Activated CD4-positive, alpha-beta T cell treated with anti-CD3 and anti-CD28 coated beads, Interleukin-2, amount 10 ng/mL, durations not matched to agents 24 days and 14 days (primary cell): ENCODE measurements around the gene UNC119B. TPM values are rescaled to one million over a fixed set of nuclear protein-coding genes. Genes with fewer than 3 reads are reported as not detected.

Source experiments
- DNase-seq: peaks from one replicate; pipeline ENCODE4 v3.0.0; 2022
- H3K27ac Mint-ChIP-seq: one replicate; pipeline ENCODE4 v1.8.0; 2022; ENCODE audit warnings: mild to moderate bottlenecking, mixed read lengths
- H3K27me3 Mint-ChIP-seq: one replicate; pipeline ENCODE4 v1.8.0; 2022; ENCODE audit warnings: mixed read lengths
- H3K36me3 Mint-ChIP-seq: one replicate; pipeline ENCODE4 v1.8.0; 2022; ENCODE audit warnings: low read depth, mild to moderate bottlenecking, mixed read lengths
- H3K4me1 Mint-ChIP-seq: one replicate; pipeline ENCODE4 v1.8.0; 2021; ENCODE audit warnings: mixed read lengths
- H3K4me3 Mint-ChIP-seq: one replicate; pipeline ENCODE4 v1.8.0; 2022; ENCODE audit warnings: mild to moderate bottlenecking, moderate library complexity, mixed read lengths
- H3K9me3 Mint-ChIP-seq: one replicate; pipeline ENCODE4 v1.8.0; 2021; ENCODE audit warnings: mixed read lengths
- intact Hi-C: fragments of 100-400 bp; cut with micrococcal nuclease; formaldehyde crosslinking; loops from one replicate; pipeline ENCODE4 v1.15.1; 2023
- total RNA-seq: library from RNA; stranded (reverse); gene quantifications from 2 replicates; pipeline ENCODE4 v1.2.3, GENCODE V29; 2022

The UNC119B gene
- total RNA-seq, 1 donor from 2014 or later = 26.2 TPM

- H3K27me3 Mint-ChIP-seq = no peaks in the 10 kb centered on the region
- intact Hi-C loops = no loop called here
- H3K4me3 Mint-ChIP-seq = no peak overlapping the region
- DNase-seq = no peak
- H3K36me3 Mint-ChIP-seq = peaks cover 26% of the 10 kb centered on the region
- H3K27ac Mint-ChIP-seq = no peak overlapping the region
- H3K9me3 Mint-ChIP-seq = no peaks in the 10 kb centered on the region
- no peaks in the 10 kb centered on the region for H3K4me1 Mint-ChIP-seq
Measured at GRCh38 chr12:120763250-120763649, 53.0 kb downstream of the UNC119B start.

DNA sequence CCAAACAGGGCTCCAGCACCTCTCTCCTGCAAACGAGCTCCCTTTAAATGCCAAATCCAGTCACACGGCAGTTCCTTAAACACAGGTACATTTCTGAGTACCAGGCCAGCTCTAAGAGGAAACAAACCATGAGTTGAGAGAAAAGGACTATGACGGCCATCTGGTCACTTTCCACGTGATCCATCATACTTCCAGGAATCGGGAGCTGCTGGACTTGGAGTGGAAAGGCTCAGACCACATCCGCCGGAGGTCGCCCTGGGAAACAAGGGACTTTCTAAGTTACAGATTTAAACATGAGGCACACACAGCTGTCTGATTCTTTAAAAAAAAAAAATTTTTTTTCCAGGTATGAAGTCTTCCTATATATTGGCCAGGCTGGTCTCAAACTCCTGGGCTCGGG is 54.6 kb downstream of the UNC119B start:
- intact Hi-C loops = no loop called here
- DNase-seq = no peak
- H3K27me3 Mint-ChIP-seq = no peaks in the 10 kb centered on the region
- H3K27ac Mint-ChIP-seq = no peak overlapping the region
- peaks cover 29% of the 10 kb centered on the region for H3K36me3 Mint-ChIP-seq
- H3K4me1 Mint-ChIP-seq = no peaks in the 10 kb centered on the region
- H3K4me3 Mint-ChIP-seq = no peak overlapping the region
- no peaks in the 10 kb centered on the region for H3K9me3 Mint-ChIP-seq

GRCh38 chr12:120766566-120766965 is 56.3 kb downstream of the UNC119B start:
- Mint-ChIP-seq H3K9me3 (no peaks in the 10 kb centered on the region), H3K36me3 (peaks cover 22% of the 10 kb centered on the region), H3K27ac (no peak overlapping the region), H3K4me3 (no peak overlapping the region), H3K4me1 (peaks cover 4% of the 10 kb centered on the region), H3K27me3 (no peaks in the 10 kb centered on the region)
- DNase-seq = no peak
- intact Hi-C loops = no loop called here

DNA sequence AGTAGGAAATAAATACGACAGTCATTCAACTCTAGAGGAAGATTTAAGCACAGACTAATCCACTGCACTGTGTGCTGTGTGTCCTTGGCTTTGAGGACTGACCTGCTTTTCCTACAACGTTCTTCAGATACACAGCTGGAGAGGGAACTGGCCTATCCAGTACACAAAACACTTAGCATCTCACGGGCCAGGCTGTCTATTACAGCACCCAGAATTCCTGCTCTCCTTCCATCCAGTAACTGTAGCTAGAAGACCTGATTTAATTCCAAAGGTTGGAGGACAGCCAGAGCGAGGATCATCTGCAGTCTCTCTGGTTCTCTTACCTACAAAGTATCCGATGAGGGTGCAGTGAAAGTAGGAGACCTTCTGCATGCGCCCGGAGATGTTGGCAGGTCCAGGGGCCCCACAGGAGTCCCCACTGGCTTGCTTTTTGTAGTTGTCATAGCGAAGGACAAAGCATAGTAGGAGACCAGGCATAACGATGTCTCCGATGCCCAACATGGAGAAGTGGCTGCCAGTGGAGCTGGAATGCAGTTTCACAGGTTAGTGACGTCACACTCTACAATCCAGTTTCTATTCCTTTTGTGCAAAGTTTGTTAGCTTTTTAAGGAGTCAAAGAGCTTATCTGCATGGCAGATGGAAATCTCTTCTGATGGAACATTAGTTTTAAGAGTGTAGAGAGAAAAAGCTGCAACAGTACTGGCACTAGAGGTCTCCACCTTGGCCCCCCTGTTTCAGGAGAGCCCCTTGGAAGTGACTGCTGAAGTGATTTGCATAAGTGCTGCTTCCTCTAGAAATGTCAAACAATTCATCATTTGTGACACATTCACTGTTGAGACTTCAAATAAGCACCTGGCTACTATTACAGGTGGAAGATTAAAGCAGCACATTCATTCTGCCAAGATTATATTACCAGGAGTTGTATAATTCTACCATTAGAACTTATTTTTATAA is 57.1 kb downstream of the UNC119B start:
- Mint-ChIP-seq H3K36me3 (peaks cover 22% of the 10 kb centered on the region), H3K4me3 (no peak overlapping the region), H3K9me3 (no peaks in the 10 kb centered on the region), H3K4me1 (peaks cover 7% of the 10 kb centered on the region), H3K27ac (no peak overlapping the region), H3K27me3 (no peaks in the 10 kb centered on the region)
- no peak for DNase-seq
- intact Hi-C loops = no loop called here

- H3K4me3 Mint-ChIP-seq = no peak overlapping the region
- no peaks in the 10 kb centered on the region for H3K27me3 Mint-ChIP-seq
- intact Hi-C loops = no loop called here
- peaks cover 19% of the 10 kb centered on the region for H3K4me1 Mint-ChIP-seq
- no peaks in the 10 kb centered on the region for H3K9me3 Mint-ChIP-seq
- no peak for DNase-seq
- H3K36me3 Mint-ChIP-seq = peaks cover 22% of the 10 kb centered on the region
- H3K27ac Mint-ChIP-seq = no peak overlapping the region
Measured at GRCh38 chr12:120771097-120771496, 60.8 kb downstream of the UNC119B start.

Other genes with a start within 250 kb of the UNC119B start
- 249 and 255 TPM in 2 replicates for gene SRSF9, start 240.7 kb upstream of the UNC119B start, total RNA-seq
- gene DYNLL1, start 214.3 kb upstream of the UNC119B start, total RNA-seq = 330 and 351 TPM in 2 replicates
- 28.0 and 28.3 TPM in 2 replicates for gene COQ5, start 181.3 kb upstream of the UNC119B start, total RNA-seq
- 153 and 160 TPM in 2 replicates for gene RNF10, start 176.1 kb upstream of the UNC119B start, total RNA-seq
- gene POP5, start 129.1 kb upstream of the UNC119B start, total RNA-seq = 74.0 and 76.0 TPM in 2 replicates
- gene CABP1, start 69.8 kb upstream of the UNC119B start, total RNA-seq = 0.16 and 0.17 TPM in 2 replicates
- 131 and 149 TPM in 2 replicates for gene MLEC, start 23.3 kb upstream of the UNC119B start, total RNA-seq
- 11.7 and 12.8 TPM in 2 replicates for gene ACADS, start 15.4 kb downstream of the UNC119B start, total RNA-seq
- gene SPPL3, start 193.9 kb downstream of the UNC119B start, total RNA-seq = 28.2 and 33.6 TPM in 2 replicates